ENCODE results near the gene ABCB1. TPM values are rescaled to one million over a fixed set of nuclear protein-coding genes. Genes with fewer than 3 reads are reported as not detected.

Gene ABCB1
- total and polyA plus RNA-seq, 2 of the 13 experiments (the other 11 are each of a cell fraction or from before 2014, with no cell fraction given), result 42.8 to 52.6 TPM

- TF ChIP-seq ARID4A (CRISPR knock-in tag; IDR thresholded peaks at IDR 0.05; ENCODE audit: borderline replicate concordance), result peak; percentile 53; the same call in 1 of the 2 replicates
- 0 out of 2 replicates have a peak, but pooled peaks have one; percentile 68 for TF ChIP-seq ZNF724P (CRISPR knock-in tag; IDR thresholded peaks at IDR 0.05; ENCODE audit: borderline replicate concordance)
- no peak for TF ChIP-seq HES4 (CRISPR knock-in tag; IDR thresholded peaks at IDR 0.05; ENCODE audit: borderline replicate concordance)
- peak; percentile 76 for TF ChIP-seq ZFY (CRISPR knock-in tag; IDR thresholded peaks at IDR 0.05)
- no peak for TF ChIP-seq ZNF589 (CRISPR knock-in tag; conservative IDR thresholded peaks at IDR 0.05)
- TF ChIP-seq SMAD9 (CRISPR knock-in tag; IDR thresholded peaks at IDR 0.05), result no peak
- TF ChIP-seq ATM (IDR thresholded peaks at IDR 0.05; ENCODE audit: borderline replicate concordance), result no peak
- TF ChIP-seq HIVEP1 (CRISPR knock-in tag; IDR thresholded peaks at IDR 0.05), result no peak
- no peak; the same call in 1 of the 2 replicates for TF ChIP-seq SIN3A (IDR thresholded peaks at IDR 0.05; ENCODE audit: borderline replicate concordance, low read depth, low read length)
- no peak for TF ChIP-seq ZKSCAN1 (IDR thresholded peaks at IDR 0.05; ENCODE audit: low read length)
- no peak for TF ChIP-seq XBP1 (CRISPR knock-in tag; IDR thresholded peaks at IDR 0.05)
- TF ChIP-seq ZNF318 (CRISPR knock-in tag; IDR thresholded peaks at IDR 0.05), result no peak
- no peak for TF ChIP-seq ATF4 (CRISPR knock-in tag; IDR thresholded peaks at IDR 0.05)
- TF ChIP-seq, protein P1, sequence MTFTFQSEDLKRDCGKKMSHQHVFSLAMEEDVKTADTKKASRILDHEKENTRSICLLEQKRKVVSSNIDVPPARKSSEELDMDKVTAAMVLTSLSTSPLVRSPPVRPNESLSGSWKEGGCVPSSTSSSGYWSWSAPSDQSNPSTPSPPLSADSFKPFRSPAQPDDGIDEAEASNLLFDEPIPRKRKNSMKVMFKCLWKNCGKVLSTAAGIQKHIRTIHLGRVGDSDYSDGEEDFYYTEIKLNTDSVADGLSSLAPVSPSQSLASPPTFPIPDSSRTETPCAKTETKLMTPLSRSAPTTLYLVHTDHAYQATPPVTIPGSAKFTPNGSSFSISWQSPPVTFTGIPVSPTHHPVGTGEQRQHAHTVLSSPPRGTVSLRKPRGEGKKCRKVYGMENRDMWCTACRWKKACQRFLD (CRISPR knock-in tag; IDR thresholded peaks at IDR 0.05; ENCODE audit: borderline replicate concordance), result no peak
These were observed 125.1 kb downstream of the ABCB1 start, which contains the start of gene ABCB4 (continued) for GRCh38 chr7:87475359-87476178.
